HCT116 (cell line): ENCODE results near the gene EIF2AK3. TPM values are rescaled to one million over a fixed set of nuclear protein-coding genes. Genes with fewer than 3 reads are reported as not detected.

Experiments
- ATAC-seq: fragments of 200-7000 bp; cut with Tn5 transposase; 2 replicates; pipeline ENCODE4 v1.9.1; 2020; ENCODE audit warnings: mild to moderate bottlenecking, moderate library complexity
- BruUV-seq: library from RNA; stranded (reverse); fragments of 400-500 nt; replicated peaks from 2 replicates; lab custom pipeline; 2021; lab: Mats Ljungman, UMichigan
- CTCF ChIA-PET: fragments of 300-600 bp; sonication (Branson Sonifier 250); formaldehyde crosslinking; loops from one replicate; lab custom pipeline; 2021; ENCODE audit warnings: antibody characterized with exemption; lab: Charles Lee
- POLR2A ChIA-PET: fragments of 300-600, 350-600 bp; sonication (Branson Sonifier 250); formaldehyde crosslinking; loops from one replicate; lab custom pipeline; 2021; ENCODE audit warnings: antibody characterized with exemption; lab: Charles Lee
- RAD21 ChIA-PET, 2 experiments: fragments of 300-600 bp; sonication (Branson Sonifier 250); formaldehyde crosslinking; loops; one replicate each; lab custom pipeline; 2023; ENCODE audit warnings: low total read pairs in 2 of 2; ENCODE audit not compliant: uncharacterized antibody in 2 of 2, unreplicated experiment in 2 of 2, low non-redundant PET in 1 of 2; lab: Charles Lee
- DNase-seq: peaks from one replicate; pipeline ENCODE4 v3.0.0-alpha.2; 2010; ENCODE audit warnings: low read depth, low spot score
- H2AFZ ChIP-seq: fragments of 200-600 bp; shearing (Covaris generic), sonication (generic); 2 replicates; pipeline ENCODE4 v1.6.1; 2017; ENCODE audit warnings: low read depth, mixed run types, mixed read lengths, antibody characterized with exemption, low read length; ENCODE audit not compliant: poor library complexity, severe bottlenecking
- H3K27ac ChIP-seq: 2 replicates; pipeline ENCODE4 v1.5.1; 2012; ENCODE audit warnings: low read depth, low read length
- H3K27me3 ChIP-seq: fragments of 200-600 bp; sonication (generic); 2 replicates; pipeline ENCODE4 v1.6.1; 2016; ENCODE audit warnings: mixed run types, low read length, mixed read lengths; ENCODE audit not compliant: insufficient read depth
- H3K36me3 ChIP-seq, 2 experiments: fragments of 200-500 bp in 1 of 2; fragments of 200-600 bp in 1 of 2; sonication (Bioruptor generic) in 1 of 2; sonication (generic) in 1 of 2; 2 replicates each; pipeline versions ENCODE4 v1.5.1 to v1.6.1; 2014 to 2016; ENCODE audit warnings: low read length in 2 of 2, inconsistent platforms in 1 of 2, mixed read lengths in 1 of 2, mixed run types in 1 of 2; ENCODE audit not compliant: insufficient read depth in 2 of 2, control insufficient read depth in 1 of 2
- H3K4me1 ChIP-seq, 2 experiments: fragments of 200-600 bp in 1 of 2; sonication (generic) in 1 of 2; 2 replicates each; pipeline versions ENCODE4 v1.5.1 to v1.6.1; 2012 to 2017; ENCODE audit warnings: low read length in 2 of 2, inconsistent platforms in 1 of 2, mild to moderate bottlenecking in 1 of 2, mixed read lengths in 1 of 2, mixed run types in 1 of 2, moderate library complexity in 1 of 2; ENCODE audit not compliant: insufficient read depth in 2 of 2, control insufficient read depth in 1 of 2
- H3K4me2 ChIP-seq: fragments of 200-600 bp; sonication (generic); 2 replicates; pipeline ENCODE4 v1.6.1; 2017; ENCODE audit warnings: mixed run types, low read length, mixed read lengths
- H3K4me3 ChIP-seq, 2 experiments: fragments of 200-600 bp in 1 of 2; sonication (generic) in 1 of 2; replicated peaks in 1 of 2; 2 replicates each; pipeline ENCODE4 v1.5.1; 2011 to 2016; ENCODE audit warnings: low read length in 2 of 2, control low read depth in 1 of 2, low read depth in 1 of 2, mild to moderate bottlenecking in 1 of 2, mixed read lengths in 1 of 2, mixed run types in 1 of 2
- H3K79me2 ChIP-seq: fragments of 200-600 bp; sonication (generic); 2 replicates; pipeline ENCODE4 v1.6.1; 2017; ENCODE audit warnings: mild to moderate bottlenecking, mixed run types, low read length, moderate library complexity, mixed read lengths; ENCODE audit not compliant: insufficient read depth
- H3K9ac ChIP-seq: fragments of 200-600 bp; sonication (generic); 2 replicates; pipeline ENCODE4 v1.6.1; 2016; ENCODE audit warnings: low read length, mixed read lengths
- H3K9me2 ChIP-seq: fragments of 200-600 bp; sonication (generic), shearing (Covaris generic); 2 replicates; pipeline ENCODE4 v1.6.1; 2017; ENCODE audit warnings: mixed run types, mild to moderate bottlenecking, moderate library complexity; ENCODE audit not compliant: insufficient read depth
- H3K9me3 ChIP-seq, 2 experiments: fragments of 200-500 bp in 1 of 2; fragments of 200-600 bp in 1 of 2; sonication (Bioruptor generic) in 1 of 2; sonication (generic) in 1 of 2; 2 replicates each; pipeline ENCODE4 v1.6.1; 2014 to 2017; ENCODE audit warnings: low read length in 2 of 2, mixed read lengths in 2 of 2, inconsistent platforms in 1 of 2, low read depth in 1 of 2, mild to moderate bottlenecking in 1 of 2, mixed run types in 1 of 2, moderate library complexity in 1 of 2; ENCODE audit not compliant: control insufficient read depth in 1 of 2, insufficient read depth in 1 of 2
- H4K20me1 ChIP-seq: fragments of 200-600 bp; sonication (generic), shearing (Covaris generic); 2 replicates; pipeline ENCODE4 v1.6.1; 2017; ENCODE audit warnings: mixed run types, mild to moderate bottlenecking, moderate library complexity; ENCODE audit not compliant: insufficient read depth
- EZH2 ChIP-seq: fragments of 200-600 bp; sonication (generic); IDR thresholded peaks from 2 replicates; pipeline ENCODE4 v1.6.1; 2017; ENCODE audit warnings: antibody characterized with exemption, mixed run types
- FOSL1 ChIP-seq: IDR thresholded peaks from 2 replicates; pipeline ENCODE4 v1.6.1; 2012; ENCODE audit warnings: low read depth
- JUND ChIP-seq: IDR thresholded peaks from 2 replicates; pipeline ENCODE4 v1.6.1; 2012
- POLR2A ChIP-seq: IDR thresholded peaks from 2 replicates; pipeline ENCODE4 v1.7.0; 2011; ENCODE audit warnings: borderline replicate concordance; ENCODE audit not compliant: insufficient read depth, insufficient read length; ENCODE audit errors: extremely low read depth
- SIN3A ChIP-seq: IDR thresholded peaks from 2 replicates; pipeline ENCODE4 v1.6.1; 2012; ENCODE audit warnings: low read depth
- SP1 ChIP-seq: IDR thresholded peaks from 2 replicates; pipeline ENCODE4 v1.6.1; 2012; ENCODE audit warnings: low read depth
- YY1 ChIP-seq: IDR thresholded peaks from 2 replicates; pipeline ENCODE4 v1.6.1; 2011; ENCODE audit warnings: low read length, low read depth, moderate library complexity, mild to moderate bottlenecking; ENCODE audit not compliant: insufficient replicate concordance; ENCODE audit errors: extremely low read depth
- ZFX ChIP-seq: fragments of 450-650 bp; IDR thresholded peaks from 2 replicates; pipeline ENCODE4 v1.6.1; 2017
- intact Hi-C: fragments of 100-400 bp; cut with micrococcal nuclease; formaldehyde crosslinking; loops from 2 replicates; pipeline ENCODE4 v1.10.0; 2022
- total RNA-seq: library from RNA; stranded (reverse); gene quantifications from one replicate; pipeline ENCODE4 v1.2.1, GENCODE V29; 2021; ENCODE audit not compliant: unreplicated experiment
- TF ChIP-seq, protein P1 (sequence below): IDR thresholded peaks from 2 replicates; pipeline ENCODE4 v1.6.1; 2012; ENCODE audit warnings: low read depth
- TF ChIP-seq, protein P2 (sequence below): IDR thresholded peaks from 2 replicates; pipeline ENCODE4 v1.6.1; 2011; ENCODE audit warnings: mild to moderate bottlenecking, low read length, moderate library complexity; ENCODE audit not compliant: insufficient replicate concordance; ENCODE audit errors: extremely low read depth

The EIF2AK3 gene
- total RNA-seq, 1 experiment from 2014 or later = 8.9 TPM

DNA sequence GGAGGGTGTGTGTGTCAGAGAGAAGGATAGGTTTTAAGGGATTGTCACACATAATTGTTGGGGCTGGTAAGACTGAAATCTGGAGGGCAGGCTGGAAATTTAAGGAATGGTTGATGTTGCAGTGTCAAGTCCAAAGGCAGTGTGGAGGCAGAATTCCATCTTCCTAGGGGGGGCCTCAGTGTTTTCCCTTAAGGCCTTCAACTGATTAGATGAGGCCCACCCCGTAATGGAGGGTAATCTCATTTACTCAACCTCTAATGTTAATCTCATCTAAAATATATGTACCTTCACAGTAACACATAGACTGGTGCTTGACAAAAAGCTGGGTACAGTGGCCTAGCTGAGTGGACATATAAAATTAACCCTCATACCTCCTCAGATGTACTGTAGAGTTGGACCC, 33.4 kb upstream of the EIF2AK3 start:
- Histone ChIP-seq H3K9me2 (no peaks in the 10 kb centered on the region), H4K20me1 (no peaks in the 10 kb centered on the region), H3K9me3 (no peaks in the 10 kb centered on the region), H3K27me3 (no peaks in the 10 kb centered on the region), H3K79me2 (no peaks in the 10 kb centered on the region), H3K27ac (no peak overlapping the region), H3K4me2 (no peak overlapping the region), H3K36me3 (no peaks in the 10 kb centered on the region), H3K4me3 (no peak overlapping the region), H2AFZ (no peak overlapping the region), H3K9ac (no peak overlapping the region), H3K4me1 (peaks cover 0 to 11% of the 10 kb centered on the region in 2 experiments; a peak in 1 of 4 replicates)
- intact Hi-C loops = no loop called here
- ChIA-PET RAD21 (no interaction called here), CTCF (interaction anchor here (1.8 kb wide), 1 partner anchor 9 kb away, joined by 12 read pairs; no protein-coding TSS in a partner anchor), POLR2A (no interaction called here)
- DNase-seq (no peak), ATAC-seq (no peak)
- TF ChIP-seq, protein P1, sequence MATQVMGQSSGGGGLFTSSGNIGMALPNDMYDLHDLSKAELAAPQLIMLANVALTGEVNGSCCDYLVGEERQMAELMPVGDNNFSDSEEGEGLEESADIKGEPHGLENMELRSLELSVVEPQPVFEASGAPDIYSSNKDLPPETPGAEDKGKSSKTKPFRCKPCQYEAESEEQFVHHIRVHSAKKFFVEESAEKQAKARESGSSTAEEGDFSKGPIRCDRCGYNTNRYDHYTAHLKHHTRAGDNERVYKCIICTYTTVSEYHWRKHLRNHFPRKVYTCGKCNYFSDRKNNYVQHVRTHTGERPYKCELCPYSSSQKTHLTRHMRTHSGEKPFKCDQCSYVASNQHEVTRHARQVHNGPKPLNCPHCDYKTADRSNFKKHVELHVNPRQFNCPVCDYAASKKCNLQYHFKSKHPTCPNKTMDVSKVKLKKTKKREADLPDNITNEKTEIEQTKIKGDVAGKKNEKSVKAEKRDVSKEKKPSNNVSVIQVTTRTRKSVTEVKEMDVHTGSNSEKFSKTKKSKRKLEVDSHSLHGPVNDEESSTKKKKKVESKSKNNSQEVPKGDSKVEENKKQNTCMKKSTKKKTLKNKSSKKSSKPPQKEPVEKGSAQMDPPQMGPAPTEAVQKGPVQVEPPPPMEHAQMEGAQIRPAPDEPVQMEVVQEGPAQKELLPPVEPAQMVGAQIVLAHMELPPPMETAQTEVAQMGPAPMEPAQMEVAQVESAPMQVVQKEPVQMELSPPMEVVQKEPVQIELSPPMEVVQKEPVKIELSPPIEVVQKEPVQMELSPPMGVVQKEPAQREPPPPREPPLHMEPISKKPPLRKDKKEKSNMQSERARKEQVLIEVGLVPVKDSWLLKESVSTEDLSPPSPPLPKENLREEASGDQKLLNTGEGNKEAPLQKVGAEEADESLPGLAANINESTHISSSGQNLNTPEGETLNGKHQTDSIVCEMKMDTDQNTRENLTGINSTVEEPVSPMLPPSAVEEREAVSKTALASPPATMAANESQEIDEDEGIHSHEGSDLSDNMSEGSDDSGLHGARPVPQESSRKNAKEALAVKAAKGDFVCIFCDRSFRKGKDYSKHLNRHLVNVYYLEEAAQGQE = no peak
- TF ChIP-seq JUND (no peak), POLR2A (no peak), SIN3A (no peak), FOSL1 (no peak), SP1 (no peak), YY1 (no peak), ZFX (no peak), EZH2 (no peak)
- TF ChIP-seq, protein P2, sequence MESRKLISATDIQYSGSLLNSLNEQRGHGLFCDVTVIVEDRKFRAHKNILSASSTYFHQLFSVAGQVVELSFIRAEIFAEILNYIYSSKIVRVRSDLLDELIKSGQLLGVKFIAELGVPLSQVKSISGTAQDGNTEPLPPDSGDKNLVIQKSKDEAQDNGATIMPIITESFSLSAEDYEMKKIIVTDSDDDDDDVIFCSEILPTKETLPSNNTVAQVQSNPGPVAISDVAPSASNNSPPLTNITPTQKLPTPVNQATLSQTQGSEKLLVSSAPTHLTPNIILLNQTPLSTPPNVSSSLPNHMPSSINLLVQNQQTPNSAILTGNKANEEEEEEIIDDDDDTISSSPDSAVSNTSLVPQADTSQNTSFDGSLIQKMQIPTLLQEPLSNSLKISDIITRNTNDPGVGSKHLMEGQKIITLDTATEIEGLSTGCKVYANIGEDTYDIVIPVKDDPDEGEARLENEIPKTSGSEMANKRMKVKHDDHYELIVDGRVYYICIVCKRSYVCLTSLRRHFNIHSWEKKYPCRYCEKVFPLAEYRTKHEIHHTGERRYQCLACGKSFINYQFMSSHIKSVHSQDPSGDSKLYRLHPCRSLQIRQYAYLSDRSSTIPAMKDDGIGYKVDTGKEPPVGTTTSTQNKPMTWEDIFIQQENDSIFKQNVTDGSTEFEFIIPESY = no peak
- BruUV-seq = no TSS peak
